Hepatocyte (in vitro differentiated cells): Measurements from ENCODE around the gene SNTB2. TPM values are rescaled to one million over a fixed set of nuclear protein-coding genes. Genes with fewer than 3 reads are reported as not detected.
A peak's percentile ranks its signal among the peaks of the same experiment; 100 is the strongest.

Source experiments
- DNase-seq: peaks from one replicate; pipeline ENCODE4 v3.0.0-alpha.2; 2016; ENCODE audit warnings: low spot score
- H2AFZ ChIP-seq: fragments of 200-600 bp; sonication (generic); 2 replicates; pipeline ENCODE4 v1.6.0; 2016; ENCODE audit warnings: antibody characterized with exemption, mild to moderate bottlenecking
- H3K27ac ChIP-seq: fragments of 200-600 bp; sonication (generic); 2 replicates; pipeline ENCODE4 v1.5.1; 2016; ENCODE audit warnings: mild to moderate bottlenecking
- H3K27me3 ChIP-seq: fragments of 200-600 bp; sonication (generic); 2 replicates; pipeline ENCODE4 v1.6.1; 2016
- H3K36me3 ChIP-seq: fragments of 200-600 bp; sonication (generic); replicated peaks from 2 replicates; pipeline ENCODE4 v1.5.1; 2016; ENCODE audit warnings: low read depth; ENCODE audit not compliant: insufficient read depth
- H3K4me1 ChIP-seq: fragments of 200-600 bp; sonication (generic); 2 replicates; pipeline ENCODE4 v1.5.1; 2016; ENCODE audit warnings: mild to moderate bottlenecking, moderate library complexity; ENCODE audit not compliant: insufficient read depth
- H3K4me2 ChIP-seq: fragments of 200-600 bp; sonication (generic); 2 replicates; pipeline ENCODE4 v1.6.0; 2016
- H3K4me3 ChIP-seq: fragments of 200-600 bp; sonication (generic); 2 replicates; pipeline ENCODE4 v1.5.1; 2016; ENCODE audit warnings: mild to moderate bottlenecking
- H3K79me2 ChIP-seq: fragments of 200-600 bp; sonication (generic); 2 replicates; pipeline ENCODE4 v1.6.0; 2017; ENCODE audit warnings: mild to moderate bottlenecking
- H3K9me2 ChIP-seq: fragments of 200-600 bp; sonication (generic); replicated peaks from 2 replicates; pipeline ENCODE4 v1.6.0; 2017; ENCODE audit warnings: mild to moderate bottlenecking; ENCODE audit not compliant: insufficient read depth
- H3K9me3 ChIP-seq: fragments of 200-600 bp; sonication (generic); 2 replicates; pipeline ENCODE4 v1.5.1; 2016; ENCODE audit warnings: low read depth, mild to moderate bottlenecking
- H4K20me1 ChIP-seq: fragments of 200-600 bp; sonication (generic); 2 replicates; pipeline ENCODE4 v1.6.0; 2016; ENCODE audit warnings: mild to moderate bottlenecking; ENCODE audit not compliant: insufficient read depth, poor library complexity, severe bottlenecking
- CTCF ChIP-seq: fragments of 200-600 bp; sonication (generic); IDR thresholded peaks from 2 replicates; pipeline ENCODE4 v1.5.1; 2016; ENCODE audit warnings: antibody characterized with exemption, mild to moderate bottlenecking; ENCODE audit not compliant: poor library complexity
- EZH2 ChIP-seq: fragments of 200-600 bp; sonication (generic); IDR thresholded peaks from 2 replicates; pipeline ENCODE4 v1.6.1; 2016; ENCODE audit warnings: antibody characterized with exemption, mild to moderate bottlenecking, borderline replicate concordance
- EZH2phosphoT487 ChIP-seq: fragments of 200-600 bp; sonication (generic); IDR thresholded peaks from one replicate; pipeline ENCODE4 v1.6.1; 2018; ENCODE audit warnings: antibody characterized with exemption, mild to moderate bottlenecking, low read depth, moderate library complexity; ENCODE audit not compliant: unreplicated experiment, severe bottlenecking
- WGBS: methylation state at CpG from one replicate; pipeline ENCODE4 v1.1.6; 2016; ENCODE audit warnings: low lambda C conversion rate; ENCODE audit errors: missing lambda C conversion rate; 5-methylcytosine and 5-hydroxymethylcytosine counted together
- polyA plus RNA-seq: library from polyadenylated mRNA; unstranded; fragments of >200 nt; fragmentation: Nextera tagmentation; extraction: Ambion mirVana; gene quantifications from 2 replicates; pipeline ENCODE4 v1.2.1, GENCODE V29; 2016
- small RNA-seq: library from RNA; depleted of rRNA; stranded (forward); fragments of <200 nt; gene quantifications from one replicate; pipeline ENCODE3, GENCODE V24; 2014
- total RNA-seq: library from RNA; depleted of rRNA; stranded (reverse); fragments of >200 nt; gene quantifications from 2 replicates; pipeline ENCODE4 v1.2.3, GENCODE V29; 2014

Gene SNTB2
- total and polyA plus RNA-seq, 2 experiments from 2014 or later: 21.5 to 36.7 TPM

DNA sequence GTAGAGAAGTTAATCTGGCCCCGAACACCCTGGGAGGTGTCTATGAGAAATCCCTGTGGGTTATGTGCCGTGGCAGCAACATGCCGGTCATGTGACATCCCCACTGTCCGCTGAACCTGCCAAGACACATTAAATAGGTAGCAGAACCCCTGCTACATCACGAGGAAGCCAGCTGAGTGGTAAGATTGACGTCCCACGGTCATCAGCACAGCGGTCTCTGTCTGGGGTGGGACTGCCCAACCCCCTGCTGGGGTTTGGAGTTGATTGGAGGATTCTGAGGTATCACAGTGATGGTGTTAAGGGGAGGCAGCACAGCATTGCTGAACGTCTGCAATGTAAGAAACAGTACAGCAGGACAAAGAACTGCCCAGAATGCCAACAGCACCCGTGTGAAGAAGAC lies 162.6 kb downstream of the SNTB2 start:
- H3K9me3 ChIP-seq: no peaks in the 10 kb centered on the region
- no peaks in the 10 kb centered on the region for H3K36me3 ChIP-seq
- no peaks in the 10 kb centered on the region for H3K9me2 ChIP-seq
- H3K27ac ChIP-seq: no peak overlapping the region
- TF ChIP-seq EZH2 (no peak), EZH2phosphoT487 (no peak), CTCF (no peak)
- no peak overlapping the region for H2AFZ ChIP-seq
- 91% methylated on average over 10 of the region's 10 CpGs for WGBS
- H3K4me1 ChIP-seq: no peaks in the 10 kb centered on the region
- H3K4me3 ChIP-seq: no peak overlapping the region
- no peaks in the 10 kb centered on the region for H3K27me3 ChIP-seq
- no peak for DNase-seq
- H3K4me2 ChIP-seq: no peak overlapping the region
- no peaks in the 10 kb centered on the region for H4K20me1 ChIP-seq
- no peaks in the 10 kb centered on the region for H3K79me2 ChIP-seq

DNA sequence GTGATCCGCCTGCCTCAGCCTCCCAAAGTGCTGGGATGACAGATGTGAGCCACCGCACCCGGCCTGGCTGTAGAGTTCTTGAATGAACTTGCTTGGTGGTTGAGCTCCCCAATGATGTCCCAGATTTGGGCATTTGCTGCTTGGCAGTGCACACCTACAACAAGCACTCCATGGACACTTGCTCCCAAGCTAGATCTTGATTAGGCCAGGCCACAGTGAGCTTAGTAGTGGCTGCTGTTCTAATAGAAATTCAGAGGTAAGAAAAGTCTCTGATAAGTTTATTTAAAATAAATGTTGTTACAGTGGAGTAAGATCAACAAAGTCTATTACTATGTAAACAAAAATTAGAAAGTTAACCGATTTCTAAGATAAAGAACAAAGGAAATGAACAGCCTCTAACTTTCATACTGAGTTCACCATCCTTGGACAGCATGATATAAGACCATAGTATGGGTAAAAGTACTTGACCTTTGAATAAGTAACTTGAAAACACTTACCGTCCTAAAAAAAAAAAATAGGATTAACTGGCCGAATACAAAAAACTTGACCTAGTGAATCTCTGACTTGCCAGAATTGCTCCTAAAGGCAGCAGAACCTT lies 163.7 kb downstream of the SNTB2 start:
- Histone ChIP-seq H3K4me3 (no peak overlapping the region), H3K36me3 (no peaks in the 10 kb centered on the region), H3K79me2 (no peaks in the 10 kb centered on the region), H3K9me3 (no peaks in the 10 kb centered on the region), H4K20me1 (no peaks in the 10 kb centered on the region), H3K9me2 (no peaks in the 10 kb centered on the region), H3K27ac (no peak overlapping the region), H3K4me2 (peak overlapping the region; percentile 50), H3K27me3 (no peaks in the 10 kb centered on the region), H2AFZ (no peak overlapping the region), H3K4me1 (no peaks in the 10 kb centered on the region)
- 81% methylated on average over 6 of the region's 6 CpGs for WGBS
- TF ChIP-seq EZH2 (no peak), EZH2phosphoT487 (no peak), CTCF (no peak)
- no peak for DNase-seq

- no peak within 1 kb of the TSS for H2AFZ ChIP-seq
- no peaks in the 10 kb centered on the region for H3K9me3 ChIP-seq
- H3K27ac ChIP-seq: peak within 1 kb of the TSS; percentile 38
- H4K20me1 ChIP-seq: no peaks in the 10 kb centered on the region
- H3K9me2 ChIP-seq: no peaks in the 10 kb centered on the region
- H3K4me3 ChIP-seq: no peak within 1 kb of the TSS
- H3K4me1 ChIP-seq: no peaks in the 10 kb centered on the region
- H3K79me2 ChIP-seq: no peaks in the 10 kb centered on the region
- no peaks in the 10 kb centered on the region for H3K36me3 ChIP-seq
- no peaks in the 10 kb centered on the region for H3K27me3 ChIP-seq
- peak; percentile 78 for DNase-seq
- TF ChIP-seq EZH2phosphoT487 (no peak), CTCF (no peak), EZH2 (no peak)
- 65% methylated on average over 12 of the region's 12 CpGs for WGBS
- H3K4me2 ChIP-seq: peak within 1 kb of the TSS; percentile 50
Measured at GRCh38 chr16:69351309-69352027, 164.5 kb downstream of the SNTB2 start, which contains the start of gene TMED6. TSS of gene TMED6 (minus strand) at chr16:69351786. CDS start at chr16:69351753, 33 bp downstream.

Small RNA genes lying within 50 kb of the gene (small RNA-seq; reads per million reads assigned to genes)
- not detected for gene RF00019
- not detected for gene RNU6-22P

Other genes starting within 250 kb of the SNTB2 start
- gene HAS3, start 81.5 kb upstream of the SNTB2 start, total RNA-seq: 0.53 and 0.60 TPM in 2 replicates
- gene HAS3, start 81.5 kb upstream of the SNTB2 start, polyA plus RNA-seq: 0.19 TPM in 1 of 2 replicates, not detected in the other
- 80.0 and 121 TPM in 2 replicates for gene CHTF8, start 54.6 kb upstream of the SNTB2 start, total RNA-seq
- gene CHTF8, start 54.6 kb upstream of the SNTB2 start, polyA plus RNA-seq: 67.8 and 83.6 TPM in 2 replicates
- 12.7 and 21.6 TPM in 2 replicates for gene UTP4, start 54.5 kb upstream of the SNTB2 start, total RNA-seq
- 41.4 and 43.0 TPM in 2 replicates for gene UTP4, start 54.5 kb upstream of the SNTB2 start, polyA plus RNA-seq
- 19.0 and 19.9 TPM in 2 replicates for gene VPS4A, start 124.2 kb downstream of the SNTB2 start, total RNA-seq
- 36.9 and 43.8 TPM in 2 replicates for gene VPS4A, start 124.2 kb downstream of the SNTB2 start, polyA plus RNA-seq
- 14.3 and 23.8 TPM in 2 replicates for gene PDF, start 143.4 kb downstream of the SNTB2 start, total RNA-seq
- gene PDF, start 143.4 kb downstream of the SNTB2 start, polyA plus RNA-seq: 21.6 and 25.4 TPM in 2 replicates
- gene COG8, start 152.4 kb downstream of the SNTB2 start, total RNA-seq: 41.5 and 47.2 TPM in 2 replicates
- gene COG8, start 152.4 kb downstream of the SNTB2 start, polyA plus RNA-seq: 30.2 and 34.6 TPM in 2 replicates
- 19.5 and 20.9 TPM in 2 replicates for gene NIP7, start 152.6 kb downstream of the SNTB2 start, total RNA-seq
- 20.9 and 23.5 TPM in 2 replicates for gene NIP7, start 152.6 kb downstream of the SNTB2 start, polyA plus RNA-seq
- 1.9 and 4.6 TPM in 2 replicates for gene TMED6, start 164.6 kb downstream of the SNTB2 start, total RNA-seq
- 3.1 and 4.3 TPM in 2 replicates for gene TMED6, start 164.6 kb downstream of the SNTB2 start, polyA plus RNA-seq
- gene TERF2, start 198.8 kb downstream of the SNTB2 start, total RNA-seq: 12.4 and 15.1 TPM in 2 replicates
- 18.6 and 20.0 TPM in 2 replicates for gene TERF2, start 198.8 kb downstream of the SNTB2 start, polyA plus RNA-seq
- gene CYB5B, start 237.5 kb downstream of the SNTB2 start, total RNA-seq: 60.5 and 70.8 TPM in 2 replicates
- gene CYB5B, start 237.5 kb downstream of the SNTB2 start, polyA plus RNA-seq: 116 and 136 TPM in 2 replicates